HG03135 (cell line): ENCODE results near the gene TFR2.
A peak's percentile ranks its signal among the peaks of the same experiment; 100 is the strongest.

ENCODE experiments used
- ATAC-seq: cut with Tn5 transposase; IDR thresholded peaks from one replicate; pipeline ENCODE4 v1.9.1; 2021; ENCODE audit warnings: mild to moderate bottlenecking, moderate library complexity; ENCODE audit not compliant: unreplicated experiment

Gene TFR2

DNA sequence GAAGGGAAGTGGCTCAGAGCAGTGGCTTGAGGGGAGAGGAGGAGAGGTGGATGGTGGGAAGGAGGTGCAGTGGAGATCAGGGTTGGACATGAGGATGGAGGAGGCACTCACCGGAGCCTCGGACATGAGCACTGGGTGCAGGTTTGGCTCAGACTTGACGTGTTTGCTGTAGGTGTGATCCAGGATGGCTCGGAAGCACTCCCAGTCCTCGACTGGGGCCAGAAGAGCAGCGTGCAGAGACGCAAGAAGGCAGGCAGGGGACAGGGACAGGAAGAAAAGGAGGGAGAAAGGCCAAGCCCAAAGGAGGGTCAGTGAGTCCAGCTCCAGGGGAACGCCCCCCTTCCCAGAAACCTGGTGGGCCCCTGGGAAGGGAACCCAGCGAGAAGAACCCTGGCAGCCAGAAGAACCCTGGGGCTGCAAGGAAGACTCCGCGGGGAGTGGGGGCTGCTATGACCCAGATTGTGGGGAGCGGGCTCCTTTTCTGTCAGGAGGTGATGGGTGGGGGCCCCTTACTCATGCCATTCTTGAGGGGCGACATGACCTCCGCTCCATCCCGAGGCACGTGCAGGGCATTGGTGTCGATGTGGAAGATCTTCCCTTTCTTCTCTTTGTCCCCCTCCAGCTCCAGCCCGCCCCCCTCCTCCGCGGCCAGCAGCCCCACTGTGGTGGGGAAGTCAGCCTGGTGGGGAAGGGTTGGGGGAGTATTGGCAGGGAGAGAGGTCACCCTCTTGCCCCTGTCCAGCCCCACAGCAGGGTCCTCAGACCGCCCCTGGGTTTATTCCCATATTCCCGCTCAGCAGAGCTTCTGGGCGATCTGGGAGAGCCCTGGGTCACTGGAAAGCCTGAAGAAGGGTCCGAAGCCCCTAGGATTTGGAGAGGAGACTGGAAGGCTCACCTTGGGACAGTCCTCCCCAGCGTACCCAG is 13.8 kb upstream of the TFR2 start:
- no peak for ATAC-seq

DNA sequence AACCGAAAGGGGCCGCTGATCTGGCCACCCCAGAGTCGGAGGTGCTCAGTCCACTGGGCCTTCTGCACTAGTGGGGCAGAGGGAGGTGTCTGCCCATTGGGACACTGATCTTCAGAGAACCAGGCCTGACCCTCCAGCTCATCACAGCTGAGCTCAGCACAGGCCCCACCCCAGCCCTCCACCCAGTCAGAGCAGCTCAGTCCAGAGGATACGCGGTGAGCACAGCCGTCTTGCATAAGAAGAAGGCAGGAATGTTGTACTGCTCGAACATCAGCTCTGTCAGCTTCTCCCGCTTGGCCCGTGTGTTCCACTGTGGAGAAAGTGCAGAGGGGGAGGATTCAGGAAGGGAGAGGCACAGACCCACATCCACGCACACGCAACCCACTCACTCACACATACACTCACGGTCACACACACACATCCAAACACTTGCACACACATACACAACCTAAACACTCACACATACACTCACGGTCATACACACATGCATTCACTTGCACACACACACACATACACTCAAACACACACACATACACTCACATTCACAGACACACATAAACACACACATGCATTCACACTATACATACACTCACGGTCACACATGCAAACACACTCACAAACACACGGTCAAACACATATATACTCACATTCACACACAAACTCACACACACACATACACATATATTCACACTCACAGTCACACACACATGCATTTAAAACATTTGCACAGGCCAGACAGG is 8.6 kb upstream of the TFR2 start:
- no peak for ATAC-seq

DNA sequence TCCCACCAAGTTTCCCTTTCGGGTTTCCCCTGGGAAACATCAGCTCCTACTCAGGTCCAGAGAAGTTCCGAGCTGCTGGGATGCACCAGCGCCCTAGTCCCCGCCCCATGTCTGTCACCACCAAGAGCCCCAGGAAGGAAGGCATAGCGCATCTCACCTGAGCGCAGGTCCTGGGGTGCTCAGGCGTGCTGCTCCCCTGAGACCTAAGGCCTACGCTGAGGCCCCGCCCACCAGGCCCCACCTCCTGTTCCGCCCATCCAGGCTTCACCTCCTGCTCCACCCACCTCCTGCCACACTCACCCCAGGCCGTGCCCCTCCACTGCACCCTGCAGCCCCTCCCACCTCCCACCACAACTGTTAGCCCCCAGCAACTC is 1.2 kb upstream of the TFR2 start:
- ATAC-seq: no peak

DNA sequence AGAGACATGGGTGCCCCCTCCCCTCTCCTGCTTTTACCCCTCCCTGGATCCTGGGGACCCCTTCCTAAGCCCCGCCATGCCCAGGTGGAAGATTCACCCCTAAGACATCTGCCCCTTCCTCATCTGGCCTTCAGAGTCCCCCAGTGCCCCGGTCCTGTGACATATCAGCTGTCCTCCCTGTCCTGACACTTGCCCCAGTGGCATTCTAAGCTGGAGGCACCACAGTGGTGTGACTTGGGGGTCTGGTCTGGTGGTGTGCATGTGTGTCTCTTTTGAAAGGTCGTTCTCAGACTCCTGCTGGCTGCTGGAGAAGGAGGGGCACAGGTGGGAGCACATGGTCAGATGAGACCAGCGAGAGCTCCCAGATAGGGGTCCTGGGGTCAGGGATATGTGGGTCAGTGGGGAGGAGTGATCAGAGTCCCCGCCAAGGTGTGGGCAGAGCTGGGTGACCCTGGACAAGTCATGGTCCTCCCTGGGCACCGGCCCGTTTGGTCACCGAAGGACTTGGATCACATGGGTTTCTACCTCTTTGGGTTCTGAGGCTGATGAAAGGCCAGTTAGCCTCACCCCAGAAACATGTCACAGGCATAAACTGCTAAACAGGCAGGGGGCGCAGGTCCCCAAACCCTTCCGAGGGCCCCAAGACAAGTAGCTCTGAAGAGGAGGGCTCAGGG is 645 bp upstream of the TFR2 start:
- no peak for ATAC-seq

DNA sequence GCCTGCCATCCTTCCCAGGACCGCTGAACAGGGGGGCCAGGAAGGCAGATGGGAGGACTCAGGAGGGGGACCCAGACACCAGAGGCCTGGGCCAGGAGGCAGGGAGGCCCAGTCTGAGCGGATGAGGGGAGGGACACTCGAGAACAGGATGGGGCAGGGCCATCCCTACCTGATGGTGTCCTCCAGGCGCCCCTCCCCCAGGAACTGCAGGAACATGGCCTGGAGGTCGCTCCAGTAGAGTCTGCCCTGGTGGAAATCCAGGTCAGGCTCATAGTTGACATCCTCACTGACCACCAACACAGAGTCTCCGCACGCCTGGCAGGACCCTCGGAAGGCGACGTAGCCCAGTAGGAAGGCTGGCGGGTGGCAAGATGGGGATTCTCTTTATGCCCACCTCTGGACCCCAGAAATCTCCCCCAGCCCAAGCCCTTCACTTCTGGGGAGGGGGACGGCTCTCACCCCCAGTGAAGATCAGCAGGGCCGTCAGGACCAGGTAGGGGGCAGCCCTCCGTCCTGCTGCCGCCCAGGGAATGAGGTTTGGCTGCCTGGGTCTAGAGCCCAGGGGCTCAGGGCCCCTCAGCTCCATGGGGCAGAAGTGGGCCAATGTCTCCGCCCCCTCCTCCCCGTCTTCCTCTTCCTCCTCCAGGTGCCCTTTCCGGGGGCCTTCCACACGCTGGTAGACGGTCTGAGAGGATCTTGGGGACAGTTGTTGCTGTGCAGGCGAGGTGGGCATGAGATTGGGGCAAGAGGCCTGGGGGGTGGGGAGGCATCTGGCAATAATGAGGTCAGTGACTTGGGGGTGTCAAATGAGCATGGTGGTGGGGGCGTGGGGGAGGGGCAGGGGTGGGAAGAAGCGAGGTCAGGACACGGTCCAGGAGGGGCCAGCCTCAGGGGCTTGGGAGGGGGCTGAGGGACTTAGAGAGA is 573 bp downstream of the TFR2 start:
- no peak for ATAC-seq

DNA sequence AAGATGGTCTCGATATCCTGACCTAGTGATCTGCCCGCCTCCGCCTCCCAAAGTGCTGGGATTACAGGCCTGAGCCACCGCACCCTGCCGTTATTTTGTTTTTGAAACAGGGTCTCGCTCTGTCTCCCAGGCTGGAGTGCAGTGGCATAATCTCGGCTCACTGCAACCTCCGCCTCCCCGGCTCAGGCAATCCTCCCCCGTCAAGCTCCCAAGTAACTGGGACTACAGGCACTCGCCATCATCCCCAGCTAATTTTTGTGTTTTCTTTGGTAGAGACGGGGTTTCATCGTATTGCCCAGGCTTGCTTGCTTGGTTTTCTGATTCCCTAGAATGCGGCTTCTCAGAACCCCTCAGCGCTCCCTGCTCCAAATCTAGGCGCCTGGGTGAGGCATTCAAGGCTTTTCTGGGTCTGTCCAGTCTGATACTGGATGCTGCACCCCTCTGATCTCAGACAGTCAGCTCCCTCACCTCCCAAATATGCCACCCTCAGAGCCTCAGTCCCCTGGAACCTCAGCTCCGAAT is 1.3 kb downstream of the TFR2 start:
- no peak for ATAC-seq

DNA sequence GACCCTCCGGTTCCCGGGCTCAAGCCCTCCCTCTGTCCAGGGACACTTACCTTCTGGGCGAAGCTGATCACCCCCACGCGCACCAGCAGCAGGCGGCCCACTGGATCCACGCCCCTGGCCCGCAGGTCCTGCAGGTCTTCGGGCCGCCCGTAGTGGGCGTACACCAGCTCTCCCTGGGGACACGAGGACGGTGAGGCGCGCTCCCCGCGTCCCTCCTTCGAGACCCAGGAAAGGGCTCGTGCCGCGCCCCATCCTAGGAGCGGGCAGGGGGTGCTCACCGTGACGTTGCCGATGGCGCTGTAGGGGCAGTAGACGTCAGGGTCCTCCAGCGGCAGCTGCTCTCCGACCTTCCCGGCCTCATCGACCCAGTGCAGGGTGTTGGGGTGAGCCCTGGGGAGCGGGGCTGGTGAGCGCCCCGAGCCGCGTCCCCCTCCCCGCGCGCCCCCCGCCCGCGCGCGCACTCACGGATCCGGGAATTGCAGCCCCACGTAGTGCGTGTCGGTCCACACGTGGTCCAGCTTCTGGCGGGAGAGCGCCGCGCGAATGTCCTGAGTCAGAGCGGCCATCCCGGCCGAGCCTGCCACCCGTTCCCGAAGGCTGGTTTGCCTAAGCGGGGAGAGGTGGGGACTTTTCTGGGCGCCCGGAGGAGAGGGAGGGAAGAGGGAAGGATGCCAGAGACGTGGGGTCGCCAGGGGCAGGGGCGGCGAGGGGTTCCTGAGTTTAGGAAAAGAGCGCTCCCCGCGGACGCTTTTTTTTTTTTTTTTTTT is 8.2 kb downstream of the TFR2 start:
- no peak for ATAC-seq

DNA sequence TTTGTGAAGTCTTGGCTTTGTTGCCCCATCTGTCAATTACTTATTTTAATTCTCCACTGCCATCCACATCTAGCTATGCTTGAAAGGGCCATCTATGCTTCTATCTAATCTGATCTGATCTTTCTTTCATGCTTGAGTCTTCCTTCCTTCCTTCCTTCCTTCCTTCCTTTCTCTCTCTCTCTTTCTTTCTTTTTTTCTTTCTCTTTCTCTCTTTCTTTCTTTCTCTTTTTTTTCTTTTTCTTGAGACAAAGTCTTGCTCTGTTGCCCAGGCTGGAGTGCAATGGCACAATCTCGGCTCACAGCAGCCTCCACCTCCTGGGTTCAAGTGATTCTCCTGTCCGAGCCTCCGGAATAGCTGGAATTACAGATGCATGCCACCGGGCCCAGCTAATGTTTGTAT is 11.3 kb downstream of the TFR2 start:
- ATAC-seq: no peak

DNA sequence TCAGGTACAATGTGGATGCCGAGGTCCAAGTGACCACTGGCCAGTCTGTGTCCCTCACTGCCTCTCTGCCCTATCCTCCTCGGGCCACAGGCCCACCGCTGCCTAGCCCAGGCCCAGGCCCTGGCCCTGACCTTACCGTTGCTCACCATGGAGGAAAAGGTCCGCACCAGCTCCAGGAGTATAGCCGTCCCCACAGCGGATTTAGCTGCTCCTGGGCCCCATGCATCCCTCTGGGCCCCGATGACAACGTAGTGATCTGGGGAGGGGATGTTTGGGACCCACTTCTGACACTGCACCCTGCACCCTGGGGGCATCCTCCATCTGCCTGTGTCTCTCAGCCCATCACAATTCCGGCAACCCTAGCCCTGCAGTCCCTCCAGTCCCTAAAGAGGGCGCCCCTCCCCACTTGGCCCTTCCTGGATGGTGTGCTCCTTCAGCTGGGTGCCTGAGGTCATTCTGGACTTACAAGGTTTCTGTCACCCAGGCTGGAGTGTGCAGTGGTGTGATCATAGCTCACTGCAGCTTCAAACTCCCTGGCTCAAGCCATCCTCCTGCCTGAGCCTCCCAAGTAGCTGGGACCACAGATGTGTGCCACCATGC is 12.1 kb downstream of the TFR2 start:
- ATAC-seq: no peak

DNA sequence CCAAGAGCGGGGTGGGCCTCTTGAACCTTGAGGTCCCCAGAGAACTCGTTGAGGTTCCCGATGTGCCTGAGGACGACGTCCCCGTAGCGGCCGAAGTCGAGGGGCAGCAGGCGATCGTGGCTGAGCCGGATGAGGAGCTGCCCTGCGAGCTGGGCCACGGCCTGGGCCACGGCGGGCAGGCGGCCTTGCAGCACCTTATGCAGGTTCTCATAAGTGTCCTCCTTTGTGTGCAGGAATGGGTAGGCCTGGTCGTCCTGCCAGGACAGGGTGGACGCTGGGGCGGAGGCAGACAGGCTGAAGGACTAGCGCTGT is 14.2 kb downstream of the TFR2 start:
- no peak for ATAC-seq

DNA sequence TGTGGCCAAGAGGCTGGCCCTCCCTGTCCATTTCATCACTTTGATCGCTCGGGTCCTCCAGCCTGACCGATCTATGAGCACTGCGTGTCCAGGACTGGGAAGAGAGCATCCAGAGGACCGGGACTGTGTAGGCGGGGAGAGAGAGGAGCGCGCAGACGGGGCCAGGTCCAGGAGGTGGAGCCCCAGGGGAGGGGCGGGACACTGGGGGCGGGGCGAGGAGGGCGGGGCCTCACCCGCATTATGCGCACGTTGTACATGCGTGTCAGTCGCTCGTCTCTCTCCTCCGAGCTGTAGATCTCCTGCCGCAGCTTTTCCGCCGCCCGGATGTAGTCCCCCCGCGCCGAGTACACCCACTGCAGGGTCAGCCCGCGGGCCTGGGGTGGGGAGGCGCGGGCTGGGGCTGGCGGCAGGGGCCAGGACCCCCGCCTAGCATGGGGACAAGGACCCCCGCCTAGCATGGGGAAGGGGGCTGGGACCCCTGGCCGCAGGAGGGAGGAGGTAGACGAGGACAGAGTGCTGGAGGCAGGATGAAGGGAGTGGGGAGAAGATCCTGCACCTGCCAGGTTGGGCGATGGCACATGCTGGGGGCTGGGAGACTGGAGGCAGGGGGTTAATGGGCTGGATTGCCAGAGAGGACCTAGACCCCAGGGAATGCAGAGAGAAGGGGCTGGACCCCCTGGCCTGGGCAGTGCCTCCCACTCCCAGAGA is 14.7 kb downstream of the TFR2 start:
- ATAC-seq: peak; percentile 88

DNA sequence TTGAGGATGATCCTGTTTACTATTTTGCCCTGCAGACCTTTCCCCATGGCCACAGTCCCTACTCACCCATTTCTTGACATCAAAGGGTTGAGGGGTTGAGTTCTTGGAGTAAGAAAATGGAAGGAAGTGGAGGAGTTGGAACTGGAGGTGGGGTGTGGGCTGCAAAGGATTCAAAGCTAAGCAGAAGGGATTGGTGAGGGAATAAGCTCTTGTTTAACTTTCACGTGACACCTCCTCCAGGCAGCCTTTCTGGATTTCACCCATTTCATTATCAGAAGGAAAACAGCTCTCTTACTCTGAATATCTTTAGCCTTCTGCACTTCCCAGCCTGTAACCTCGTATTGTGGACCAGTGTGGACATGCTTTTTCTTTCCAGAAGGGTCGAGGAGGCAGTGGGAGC is 15.3 kb downstream of the TFR2 start:
- no peak for ATAC-seq

DNA sequence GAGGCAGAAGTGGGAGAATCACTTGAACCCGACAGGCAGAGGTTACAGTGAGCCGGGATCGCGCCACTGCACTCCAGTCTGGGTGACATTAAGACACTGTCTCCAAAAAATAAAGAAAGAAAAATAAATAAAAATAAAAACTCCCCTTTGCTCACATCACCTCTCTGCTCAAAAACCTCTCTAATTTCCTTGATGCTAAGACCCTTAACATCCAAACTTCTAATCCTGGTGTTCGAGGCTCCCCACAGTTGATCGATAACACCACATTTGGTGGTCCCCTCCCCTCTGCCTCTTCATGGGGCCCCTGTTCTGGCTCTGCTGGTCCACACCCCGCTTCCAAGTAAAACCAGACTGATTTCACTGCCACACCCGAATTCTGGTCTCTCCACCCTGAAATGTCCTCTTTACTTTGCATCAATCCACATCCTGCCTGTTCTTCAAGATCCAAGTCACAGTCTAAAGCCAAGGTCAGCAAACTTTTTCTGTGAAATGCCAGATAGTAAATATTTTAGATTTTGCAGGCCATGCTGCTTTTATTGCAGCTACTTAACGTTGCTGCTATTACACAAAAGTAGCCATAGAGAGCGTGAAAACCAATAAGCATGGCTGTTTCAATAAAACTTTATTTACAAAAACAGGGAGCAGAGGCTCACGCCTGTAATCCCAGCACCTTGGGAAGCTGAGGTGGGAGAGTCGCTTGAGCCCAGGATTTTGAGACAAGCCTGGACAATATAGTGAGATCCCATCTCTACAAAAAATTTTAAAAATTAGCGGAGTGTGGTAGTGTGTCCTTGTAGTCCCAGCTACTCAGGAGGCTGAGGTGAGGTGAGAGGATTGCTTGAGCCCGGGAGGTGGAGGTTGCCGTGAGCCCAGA is 17.2 kb downstream of the TFR2 start:
- no peak for ATAC-seq

DNA sequence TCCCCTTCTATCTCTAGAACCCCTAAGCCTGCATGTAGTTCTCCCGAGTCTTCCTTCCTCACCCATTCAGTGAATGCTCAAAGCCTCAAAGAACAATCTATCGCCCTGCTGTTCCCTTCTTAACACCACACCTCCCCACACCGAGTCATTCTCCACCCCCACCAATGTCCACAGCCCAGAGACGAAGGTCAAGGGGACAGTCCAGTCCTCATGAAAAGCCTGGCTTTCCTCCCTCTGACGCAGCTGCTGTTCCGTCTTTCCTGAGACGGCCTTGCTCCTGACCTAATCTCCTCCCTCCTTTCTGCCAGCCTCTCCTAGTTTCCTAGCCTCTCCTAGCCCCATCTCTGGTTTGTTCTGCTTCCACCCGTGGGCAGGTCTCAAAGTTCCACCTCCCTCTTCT is 19.8 kb downstream of the TFR2 start:
- ATAC-seq: no peak

DNA sequence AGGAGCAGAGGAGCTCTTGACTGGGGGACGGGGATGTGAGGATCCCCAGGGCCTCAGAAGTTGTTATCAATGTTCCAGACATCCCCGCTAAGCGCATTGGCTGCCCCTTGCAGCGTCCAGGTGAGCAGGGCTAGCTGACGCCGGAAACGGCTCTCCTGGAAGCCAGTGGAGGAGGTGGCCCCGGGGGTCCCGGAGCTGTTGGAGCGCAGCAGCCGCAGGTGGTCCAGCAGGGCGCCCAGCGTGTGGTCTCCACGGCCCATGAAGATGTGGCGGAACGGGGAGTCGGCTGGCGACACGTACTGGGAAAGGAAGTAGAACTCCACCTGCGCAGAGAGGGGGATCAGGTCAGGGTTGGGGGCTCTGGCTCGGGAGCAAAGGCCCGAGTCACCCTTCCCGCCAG is 20.5 kb downstream of the TFR2 start:
- ATAC-seq: no peak

DNA sequence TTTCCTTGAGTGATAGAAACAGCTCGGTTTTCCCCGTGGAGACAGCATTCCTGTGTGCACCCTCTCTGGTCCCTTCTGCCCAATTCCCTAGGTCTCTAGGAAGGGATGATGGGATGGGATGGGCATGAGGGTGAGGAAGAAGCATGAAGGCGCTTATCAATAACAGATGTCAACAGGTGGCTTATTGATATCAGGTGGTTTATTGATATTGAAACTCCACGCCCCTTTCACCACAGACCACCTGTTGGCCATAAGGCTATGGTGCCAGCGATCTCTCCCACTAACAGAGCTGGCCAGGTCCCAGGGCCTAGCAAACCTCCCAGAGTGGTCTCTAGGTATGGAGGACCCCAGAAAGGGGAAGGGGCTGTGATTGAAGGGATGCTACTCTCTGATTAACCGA is 21.1 kb downstream of the TFR2 start:
- ATAC-seq: no peak

DNA sequence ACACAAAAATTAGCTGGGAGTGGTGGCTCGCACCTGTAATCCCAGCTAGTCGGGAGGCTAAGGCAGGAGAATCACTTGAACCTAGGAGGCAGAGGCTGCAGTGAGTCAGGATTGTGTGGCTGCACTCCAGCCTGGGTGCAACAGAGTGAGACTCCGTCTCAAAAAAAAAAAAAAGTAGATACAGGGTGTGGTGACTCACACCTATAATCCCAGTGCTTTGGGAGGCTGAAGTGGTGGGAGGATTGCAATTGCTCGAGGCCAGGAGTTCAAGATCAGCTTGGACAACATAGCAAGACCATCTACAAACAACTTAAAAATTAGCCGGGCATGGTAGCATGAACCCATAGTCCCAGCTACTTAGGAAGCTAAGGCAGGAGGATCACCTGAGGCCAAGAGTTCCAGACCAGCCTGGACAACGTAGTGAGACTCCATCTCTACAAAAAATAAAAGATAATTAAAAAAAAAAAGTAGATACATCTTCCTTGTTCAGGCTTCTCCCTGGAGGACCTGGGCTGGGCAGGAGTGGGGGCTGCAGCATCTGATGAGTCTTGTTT is 27.0 kb downstream of the TFR2 start:
- no peak for ATAC-seq
